T-helper 17 cell (primary cell): Measurements from ENCODE around the gene EHBP1. TPM values are rescaled to one million over a fixed set of nuclear protein-coding genes. Genes with fewer than 3 reads are reported as not detected.

ENCODE experiments used
- ATAC-seq: fragments of 150-1000 bp; cut with Tn5 transposase; 2 replicates; pipeline ENCODE4 v1.10.0; 2021; ENCODE audit warnings: mild to moderate bottlenecking, moderate library complexity
- DNase-seq, 3 donors: peaks; one replicate each; pipeline versions ENCODE4 v3.0.0 to v3.0.0-alpha.2; 2020 to 2021
- H3K9me3 ChIP-seq: one replicate; pipeline ENCODE4 v1.7.0; 2013; ENCODE audit warnings: low read length, mild to moderate bottlenecking; ENCODE audit not compliant: control insufficient read depth, poor library complexity, severe bottlenecking
- H3K27ac Mint-ChIP-seq: one replicate; pipeline ENCODE4 v1.8.0; 2022; ENCODE audit warnings: mild to moderate bottlenecking, moderate library complexity, mixed read lengths
- H3K27me3 Mint-ChIP-seq: one replicate; pipeline ENCODE4 v1.8.0; 2022; ENCODE audit warnings: mixed read lengths
- H3K36me3 Mint-ChIP-seq: one replicate; pipeline ENCODE4 v1.8.0; 2022; ENCODE audit warnings: low read depth, mixed read lengths
- H3K4me1 Mint-ChIP-seq: one replicate; pipeline ENCODE4 v1.8.0; 2022; ENCODE audit warnings: mild to moderate bottlenecking, mixed read lengths
- H3K4me3 Mint-ChIP-seq: one replicate; pipeline ENCODE4 v1.8.0; 2022; ENCODE audit warnings: mild to moderate bottlenecking, moderate library complexity, mixed read lengths
- total RNA-seq, 4 donors: library from RNA in 2 of 4; stranded (reverse) in 2 of 4; gene quantifications; one replicate each; pipeline ENCODE4 v1.2.3 and lab custom pipeline; 2022 to 2026

The EHBP1 gene
- total RNA-seq, 2 donors from 2014 or later, result 24.5 to 28.2 TPM

GRCh38 chr2:62808554-62808953 lies 103.0 kb downstream of the EHBP1 start:
- H3K9me3 ChIP-seq, result no peaks in the 10 kb centered on the region

GRCh38 chr2:62811086-62811485 lies 105.6 kb downstream of the EHBP1 start:
- Mint-ChIP-seq H3K36me3 (peaks cover 4% of the 10 kb centered on the region), H3K27me3 (no peaks in the 10 kb centered on the region), H3K4me1 (peaks cover 2% of the 10 kb centered on the region), H3K27ac (no peak overlapping the region), H3K4me3 (no peak overlapping the region)
- no peak for DNase-seq
- H3K9me3 ChIP-seq, result no peaks in the 10 kb centered on the region
- ATAC-seq, result no peak

More at GRCh38 chr2:62808554-62808953, 103.0 kb downstream of the EHBP1 start:
- ATAC-seq, result no peak
- Mint-ChIP-seq H3K27me3 (no peaks in the 10 kb centered on the region), H3K27ac (no peak overlapping the region), H3K4me3 (no peak overlapping the region), H3K36me3 (peaks cover 4% of the 10 kb centered on the region), H3K4me1 (peaks cover 2% of the 10 kb centered on the region)
- no peak for DNase-seq

GRCh38 chr2:62811972-62812371 lies 106.5 kb downstream of the EHBP1 start:
- Mint-ChIP-seq H3K4me3 (no peak overlapping the region), H3K36me3 (peaks cover 4% of the 10 kb centered on the region), H3K27me3 (no peaks in the 10 kb centered on the region), H3K4me1 (peaks cover 5% of the 10 kb centered on the region), H3K27ac (no peak overlapping the region)
- no peak for DNase-seq
- no peak for ATAC-seq
- no peaks in the 10 kb centered on the region for H3K9me3 ChIP-seq

GRCh38 chr2:62812921-62813825 lies 107.7 kb downstream of the EHBP1 start:
- Mint-ChIP-seq H3K4me3 (no peak overlapping the region), H3K36me3 (peaks cover 3% of the 10 kb centered on the region), H3K27ac (no peak overlapping the region), H3K27me3 (no peaks in the 10 kb centered on the region), H3K4me1 (peaks cover 5% of the 10 kb centered on the region)
- ATAC-seq (no peak), DNase-seq (no peak)
- H3K9me3 ChIP-seq, result no peaks in the 10 kb centered on the region

- H3K36me3 Mint-ChIP-seq, result peaks cover 2% of the 10 kb centered on the region
- peaks cover 5% of the 10 kb centered on the region for H3K4me1 Mint-ChIP-seq
- ATAC-seq (no peak), DNase-seq (no peak)
- H3K27me3 Mint-ChIP-seq, result no peaks in the 10 kb centered on the region
- H3K4me3 Mint-ChIP-seq, result no peak overlapping the region
- no peaks in the 10 kb centered on the region for H3K9me3 ChIP-seq
- H3K27ac Mint-ChIP-seq, result no peak overlapping the region
These were observed 108.6 kb downstream of the EHBP1 start for GRCh38 chr2:62814123-62814522.

GRCh38 chr2:62817348-62817747 lies 111.8 kb downstream of the EHBP1 start:
- H3K27me3 Mint-ChIP-seq, result no peaks in the 10 kb centered on the region
- H3K4me3 Mint-ChIP-seq, result no peak overlapping the region
- H3K27ac Mint-ChIP-seq, result no peak overlapping the region
- DNase-seq, result no peak
- peaks cover 2% of the 10 kb centered on the region for H3K4me1 Mint-ChIP-seq
- H3K9me3 ChIP-seq, result no peaks in the 10 kb centered on the region
- ATAC-seq, result no peak
- H3K36me3 Mint-ChIP-seq, result peaks cover 2% of the 10 kb centered on the region

GRCh38 chr2:62817995-62818713 lies 112.6 kb downstream of the EHBP1 start:
- no peak overlapping the region for H3K27ac Mint-ChIP-seq
- H3K4me1 Mint-ChIP-seq, result peaks cover 3% of the 10 kb centered on the region
- no peaks in the 10 kb centered on the region for H3K36me3 Mint-ChIP-seq
- DNase-seq (no peak), ATAC-seq (no peak)
- no peaks in the 10 kb centered on the region for H3K9me3 ChIP-seq
- H3K27me3 Mint-ChIP-seq, result no peaks in the 10 kb centered on the region
- no peak overlapping the region for H3K4me3 Mint-ChIP-seq

- ATAC-seq (no peak), DNase-seq (no peak)
- Mint-ChIP-seq H3K4me3 (no peak overlapping the region), H3K27me3 (no peaks in the 10 kb centered on the region), H3K36me3 (peaks cover 2% of the 10 kb centered on the region), H3K27ac (no peak overlapping the region), H3K4me1 (peaks cover 5% of the 10 kb centered on the region)
- no peaks in the 10 kb centered on the region for H3K9me3 ChIP-seq
These were observed 117.0 kb downstream of the EHBP1 start for GRCh38 chr2:62822549-62822948.

- Mint-ChIP-seq H3K27ac (no peak overlapping the region), H3K36me3 (peaks cover 2% of the 10 kb centered on the region), H3K4me3 (no peak overlapping the region), H3K4me1 (peaks cover 5% of the 10 kb centered on the region), H3K27me3 (no peaks in the 10 kb centered on the region)
- no peaks in the 10 kb centered on the region for H3K9me3 ChIP-seq
- no peak for ATAC-seq
- DNase-seq, result no peak
These were observed 118.9 kb downstream of the EHBP1 start for GRCh38 chr2:62824388-62824787.

GRCh38 chr2:62826141-62826540 lies 120.6 kb downstream of the EHBP1 start:
- no peak for ATAC-seq
- H3K27ac Mint-ChIP-seq, result no peak overlapping the region
- no peak for DNase-seq
- no peaks in the 10 kb centered on the region for H3K9me3 ChIP-seq
- peaks cover 8% of the 10 kb centered on the region for H3K36me3 Mint-ChIP-seq
- no peaks in the 10 kb centered on the region for H3K27me3 Mint-ChIP-seq
- H3K4me1 Mint-ChIP-seq, result peaks cover 5% of the 10 kb centered on the region
- H3K4me3 Mint-ChIP-seq, result no peak overlapping the region

GRCh38 chr2:62826953-62827675 lies 121.6 kb downstream of the EHBP1 start:
- peaks cover 10% of the 10 kb centered on the region for H3K36me3 Mint-ChIP-seq
- no peak overlapping the region for H3K4me3 Mint-ChIP-seq
- no peak for DNase-seq
- H3K27me3 Mint-ChIP-seq, result no peaks in the 10 kb centered on the region
- ATAC-seq, result no peak
- no peak overlapping the region for H3K27ac Mint-ChIP-seq
- no peaks in the 10 kb centered on the region for H3K9me3 ChIP-seq
- peaks cover 5% of the 10 kb centered on the region for H3K4me1 Mint-ChIP-seq

- DNase-seq (no peak), ATAC-seq (no peak)
- Mint-ChIP-seq H3K27me3 (no peaks in the 10 kb centered on the region), H3K36me3 (peaks cover 8% of the 10 kb centered on the region), H3K4me3 (no peak overlapping the region), H3K27ac (no peak overlapping the region), H3K4me1 (no peaks in the 10 kb centered on the region)
- H3K9me3 ChIP-seq, result no peaks in the 10 kb centered on the region
These were observed 126.2 kb downstream of the EHBP1 start for GRCh38 chr2:62831729-62832128.
